Bronchus fibroblast of lung (primary cell): ENCODE results near the gene INPP5J. TPM values are rescaled to one million over a fixed set of nuclear protein-coding genes. Genes with fewer than 3 reads are reported as not detected.

Source experiments
- total RNA-seq: library from RNA; depleted of rRNA; stranded (reverse); fragments of >200 nt; gene quantifications from 2 replicates; pipeline ENCODE4 v1.2.3, GENCODE V29; 2015

INPP5J gene
- total RNA-seq, result 1.3 and 1.9 TPM in 2 replicates

GRCh38 chr22:31122532-31123291 is at the start of gene INPP5J:
Gene INPP5J (plus strand): TSS chr22:31122966. CDS start chr22:31123015, 49 bp downstream.

DNA sequence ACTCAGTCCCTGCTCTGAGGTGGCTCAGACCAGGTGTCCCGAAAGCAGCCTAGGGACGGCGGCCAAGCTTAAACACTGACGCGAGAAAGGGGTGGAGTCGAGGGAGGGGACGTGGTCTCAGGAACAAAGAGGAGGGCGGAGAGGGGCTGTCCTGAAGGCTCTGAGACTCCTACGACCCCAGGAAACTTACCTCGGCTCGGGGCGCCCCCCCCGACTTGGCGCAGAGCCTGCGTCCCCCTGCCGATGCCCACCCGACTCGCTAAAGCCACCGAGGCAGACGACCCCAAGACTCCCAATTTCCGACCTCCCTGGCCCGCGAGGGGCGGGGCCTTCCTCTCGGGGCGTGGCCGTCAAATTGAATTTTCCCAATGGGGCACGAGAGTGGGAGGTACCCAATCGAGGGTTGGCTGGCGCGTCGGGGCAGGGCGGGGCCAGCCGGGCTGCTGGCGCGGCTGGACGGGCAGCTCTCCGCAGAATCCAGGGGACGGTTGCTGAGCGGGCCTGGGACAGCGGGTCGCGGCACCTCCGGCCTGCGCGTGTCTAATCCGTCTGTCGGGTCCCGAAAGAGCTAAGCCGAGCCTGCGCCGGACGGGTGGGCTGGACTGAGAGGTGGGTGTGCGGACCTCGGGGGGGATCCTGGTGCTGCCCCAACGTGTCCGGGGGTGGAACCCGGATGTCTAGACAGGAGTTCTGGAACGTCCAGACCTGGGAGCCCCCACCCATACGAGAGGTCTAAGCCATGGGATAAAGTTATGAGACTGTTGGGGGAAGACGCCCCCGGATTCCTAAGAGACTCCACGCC is 41.7 kb upstream of the INPP5J start, which contains the start of gene SMTN:
TSS of gene SMTN (plus strand) at position 471 of the 802 bp plus-strand sequence. CDS start 1,941 bp downstream, outside the sequence.

DNA sequence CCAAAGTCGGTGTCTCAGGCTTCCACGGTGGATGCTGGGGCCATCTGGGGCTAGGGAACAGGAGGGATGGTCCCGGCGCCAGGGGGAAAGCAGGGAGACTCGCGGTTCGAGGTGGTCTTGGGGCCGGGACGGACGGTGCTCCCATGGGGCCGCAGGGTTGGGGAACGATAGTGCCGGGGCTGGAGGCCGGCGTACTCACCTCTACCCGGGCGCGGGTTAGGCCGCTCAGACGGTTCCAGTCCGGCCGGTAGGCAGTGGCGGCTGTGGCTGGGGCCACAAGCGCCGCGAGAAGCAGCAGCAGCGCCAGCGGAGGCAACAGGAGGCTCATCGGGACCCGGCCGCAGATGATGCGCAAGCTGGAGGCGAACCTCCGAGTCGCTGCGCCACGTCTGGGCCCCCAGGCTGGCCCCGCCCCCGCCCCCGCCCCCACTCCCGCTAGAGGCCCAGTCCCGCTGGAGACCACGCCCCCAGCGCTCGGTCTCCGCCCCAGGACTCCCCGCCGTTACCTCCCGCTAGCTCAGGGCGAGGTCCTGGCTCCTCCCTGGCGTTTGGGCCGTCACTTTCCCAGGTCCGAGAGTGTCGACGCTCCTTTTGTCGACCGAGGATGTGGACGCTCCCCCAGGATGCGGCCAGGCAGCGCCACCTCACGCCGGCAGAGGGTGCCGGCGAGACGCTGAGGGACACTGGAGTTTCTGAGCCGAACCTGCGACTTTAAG is 15.4 kb upstream of the INPP5J start, which contains the start of gene SELENOM:
TSS of gene SELENOM (minus strand) at position 391 of the 716 bp plus-strand sequence. CDS start at position 328, 63 bp downstream.

DNA sequence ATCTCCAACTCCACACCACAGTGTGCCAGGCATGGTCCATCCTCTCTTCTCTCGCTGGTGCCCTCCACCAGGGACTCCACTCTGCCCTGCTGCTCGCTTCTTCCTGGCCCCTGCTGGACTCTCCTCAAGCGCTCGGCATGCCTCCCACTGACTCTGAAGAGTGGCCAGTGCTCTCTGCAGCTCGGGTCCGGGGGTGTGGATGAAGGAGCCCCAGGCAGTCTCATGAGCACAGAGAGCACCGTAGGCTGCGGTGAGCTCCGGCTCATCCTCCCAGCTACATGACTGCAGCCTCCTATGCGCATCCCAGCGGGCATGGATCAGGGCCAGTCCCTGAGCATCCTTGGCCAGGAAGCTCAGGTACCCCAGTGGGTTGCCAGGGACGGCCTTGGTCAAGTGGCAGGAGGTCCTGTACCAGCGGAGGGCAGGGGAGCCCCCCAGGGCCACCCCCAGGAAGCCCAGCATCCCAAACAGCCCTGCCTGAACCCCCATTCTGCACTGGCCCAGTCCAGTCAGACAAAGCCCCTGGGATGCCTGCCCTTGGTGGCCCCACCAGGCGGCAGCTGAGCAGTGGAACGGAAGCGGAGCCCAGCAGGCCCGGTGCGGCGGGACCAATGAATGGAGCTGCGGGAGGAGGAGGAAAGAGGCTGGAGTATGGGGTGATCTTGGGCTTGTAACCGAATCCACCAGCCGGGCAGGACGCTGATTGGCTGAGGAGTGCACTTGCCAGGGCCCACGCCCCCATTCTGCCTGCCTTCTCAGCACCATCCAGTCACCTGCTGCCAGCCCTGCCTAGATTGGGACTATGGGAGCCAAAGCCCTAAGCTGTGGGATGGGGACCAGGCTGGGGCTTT is 17.3 kb downstream of the INPP5J start, which contains the start of gene PLA2G3:
TSS of gene PLA2G3 (minus strand) at position 643 of the 851 bp plus-strand sequence. CDS start at position 489, 154 bp downstream.

Other genes starting within 250 kb of the INPP5J start
- 9.1 and 10.9 TPM in 2 replicates for gene MORC2, start 154.2 kb upstream of the INPP5J start, total RNA-seq
- gene TUG1, start 153.7 kb upstream of the INPP5J start, total RNA-seq, result 23.6 and 23.7 TPM in 2 replicates
- 193 and 236 TPM in 2 replicates for gene SMTN, start 41.6 kb upstream of the INPP5J start, total RNA-seq
- gene SELENOM, start 15.4 kb upstream of the INPP5J start, total RNA-seq, result 179 and 192 TPM in 2 replicates
- 5.2 and 6.7 TPM in 2 replicates for gene PLA2G3, start 17.5 kb downstream of the INPP5J start, total RNA-seq
- gene RNF185, start 37.2 kb downstream of the INPP5J start, total RNA-seq, result 20.1 and 24.5 TPM in 2 replicates
- gene LIMK2, start 89.3 kb downstream of the INPP5J start, total RNA-seq, result 9.4 and 10.4 TPM in 2 replicates
- gene PIK3IP1, start 169.5 kb downstream of the INPP5J start, total RNA-seq, result 9.5 and 11.3 TPM in 2 replicates
- gene PATZ1, start 223.4 kb downstream of the INPP5J start, total RNA-seq, result 22.6 and 24.7 TPM in 2 replicates